ENCODE results near the gene HBE1. TPM values are rescaled to one million over a fixed set of nuclear protein-coding genes. Genes with fewer than 3 reads are reported as not detected.

The HBE1 gene
- total and polyA plus RNA-seq, 9 of the 15 experiments (the other 6 are each of a cell fraction or from before 2014, with no cell fraction given): 612 to 10,250 (median 2,181) TPM

- TF ChIP-seq, protein P1, sequence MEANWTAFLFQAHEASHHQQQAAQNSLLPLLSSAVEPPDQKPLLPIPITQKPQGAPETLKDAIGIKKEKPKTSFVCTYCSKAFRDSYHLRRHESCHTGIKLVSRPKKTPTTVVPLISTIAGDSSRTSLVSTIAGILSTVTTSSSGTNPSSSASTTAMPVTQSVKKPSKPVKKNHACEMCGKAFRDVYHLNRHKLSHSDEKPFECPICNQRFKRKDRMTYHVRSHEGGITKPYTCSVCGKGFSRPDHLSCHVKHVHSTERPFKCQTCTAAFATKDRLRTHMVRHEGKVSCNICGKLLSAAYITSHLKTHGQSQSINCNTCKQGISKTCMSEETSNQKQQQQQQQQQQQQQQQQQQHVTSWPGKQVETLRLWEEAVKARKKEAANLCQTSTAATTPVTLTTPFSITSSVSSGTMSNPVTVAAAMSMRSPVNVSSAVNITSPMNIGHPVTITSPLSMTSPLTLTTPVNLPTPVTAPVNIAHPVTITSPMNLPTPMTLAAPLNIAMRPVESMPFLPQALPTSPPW (CRISPR knock-in tag; IDR thresholded peaks at IDR 0.05): no peak
- TF ChIP-seq ETS1 (conservative IDR thresholded peaks at IDR 0.05; ENCODE audit: control insufficient read depth, low read depth, low read length) (no peak), RBM22 (IDR thresholded peaks at IDR 0.05; ENCODE audit: low read depth, low read length, poor library complexity, severe bottlenecking) (no peak), ZNF707 (CRISPR knock-in tag; conservative IDR thresholded peaks at IDR 0.05) (no peak), RFX5 (IDR thresholded peaks at IDR 0.05; ENCODE audit: low read depth, low read length) (no peak), ZNF175 (CRISPR knock-in tag; IDR thresholded peaks at IDR 0.05; ENCODE audit: low read depth) (no peak), ZNF436 (CRISPR knock-in tag; IDR thresholded peaks at IDR 0.05) (no peak), MAFG (tag; conservative IDR thresholded peaks at IDR 0.05) (no peak), MYBL2 (IDR thresholded peaks at IDR 0.05; ENCODE audit: low read depth) (no peak), MYBL2 (CRISPR knock-in tag; IDR thresholded peaks at IDR 0.05; ENCODE audit: borderline replicate concordance) (no peak), ZNF445 (CRISPR knock-in tag; IDR thresholded peaks at IDR 0.05; ENCODE audit: low read depth) (no peak), NCOA6 (IDR thresholded peaks at IDR 0.05) (no peak), POLR2A (conservative IDR thresholded peaks at IDR 0.05) (no peak), TCF3 (CRISPR knock-in tag; IDR thresholded peaks at IDR 0.05) (no peak), ZBTB5 (IDR thresholded peaks at IDR 0.05) (no peak), EHMT2 (IDR thresholded peaks at IDR 0.05) (no peak), SNRNP70 (optimal IDR thresholded peaks at IDR 0.05; ENCODE audit: low read depth, low read length) (no peak), RBFOX2 (IDR thresholded peaks at IDR 0.05; ENCODE audit: low read depth, low read length) (no peak), TCF7 (IDR thresholded peaks at IDR 0.05; ENCODE audit: borderline replicate concordance) (no peak), HCFC1 (IDR thresholded peaks at IDR 0.05; ENCODE audit: low read depth, low read length) (no peak), HMGN3 (IDR thresholded peaks at IDR 0.05; ENCODE audit: borderline replicate concordance, extremely low read depth, insufficient read length, low read depth, low read length) (no peak)
- TF ChIP-seq, protein P2, sequence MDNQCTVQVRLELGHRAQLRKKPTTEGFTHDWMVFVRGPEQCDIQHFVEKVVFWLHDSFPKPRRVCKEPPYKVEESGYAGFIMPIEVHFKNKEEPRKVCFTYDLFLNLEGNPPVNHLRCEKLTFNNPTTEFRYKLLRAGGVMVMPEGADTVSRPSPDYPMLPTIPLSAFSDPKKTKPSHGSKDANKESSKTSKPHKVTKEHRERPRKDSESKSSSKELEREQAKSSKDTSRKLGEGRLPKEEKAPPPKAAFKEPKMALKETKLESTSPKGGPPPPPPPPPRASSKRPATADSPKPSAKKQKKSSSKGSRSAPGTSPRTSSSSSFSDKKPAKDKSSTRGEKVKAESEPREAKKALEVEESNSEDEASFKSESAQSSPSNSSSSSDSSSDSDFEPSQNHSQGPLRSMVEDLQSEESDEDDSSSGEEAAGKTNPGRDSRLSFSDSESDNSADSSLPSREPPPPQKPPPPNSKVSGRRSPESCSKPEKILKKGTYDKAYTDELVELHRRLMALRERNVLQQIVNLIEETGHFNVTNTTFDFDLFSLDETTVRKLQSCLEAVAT (IDR thresholded peaks at IDR 0.05): no peak
- TF ChIP-seq, protein P3, sequence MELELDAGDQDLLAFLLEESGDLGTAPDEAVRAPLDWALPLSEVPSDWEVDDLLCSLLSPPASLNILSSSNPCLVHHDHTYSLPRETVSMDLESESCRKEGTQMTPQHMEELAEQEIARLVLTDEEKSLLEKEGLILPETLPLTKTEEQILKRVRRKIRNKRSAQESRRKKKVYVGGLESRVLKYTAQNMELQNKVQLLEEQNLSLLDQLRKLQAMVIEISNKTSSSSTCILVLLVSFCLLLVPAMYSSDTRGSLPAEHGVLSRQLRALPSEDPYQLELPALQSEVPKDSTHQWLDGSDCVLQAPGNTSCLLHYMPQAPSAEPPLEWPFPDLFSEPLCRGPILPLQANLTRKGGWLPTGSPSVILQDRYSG (tag; conservative IDR thresholded peaks at IDR 0.05; ENCODE audit: low read depth): no peak
These were observed 35.3 kb downstream of the HBE1 start, which contains the start of gene HBD (continued) for GRCh38 chr11:5234381-5234834.

All from K562 (cell line).